Upper lobe of right lung (tissue), 1 donor: Measurements from ENCODE around the gene OR52B6. TPM values are rescaled to one million over a fixed set of nuclear protein-coding genes. Genes with fewer than 3 reads are reported as not detected.

ENCODE experiments used
- ATAC-seq: fragments of 200-7000 bp; cut with Tn5 transposase; one replicate; pipeline ENCODE4 v1.9.1; 2020; ENCODE audit warnings: mild to moderate bottlenecking, moderate library complexity
- DNase-seq: peaks from one replicate; pipeline ENCODE4 v3.0.0-alpha.2; 2020
- H3K27ac ChIP-seq: fragments of 200-600 bp; one replicate; pipeline ENCODE4 v1.8.0; 2022
- H3K27me3 ChIP-seq: fragments of 200-600 bp; one replicate; pipeline ENCODE4 v1.8.0; 2022; ENCODE audit warnings: mild to moderate bottlenecking
- H3K36me3 ChIP-seq: fragments of 200-600 bp; one replicate; pipeline ENCODE4 v1.8.0; 2022
- H3K4me1 ChIP-seq: fragments of 200-600 bp; one replicate; pipeline ENCODE4 v1.8.0; 2022
- H3K4me3 ChIP-seq: fragments of 200-600 bp; one replicate; pipeline ENCODE4 v1.8.0; 2022; ENCODE audit warnings: mild to moderate bottlenecking
- H3K9me3 ChIP-seq: fragments of 200-600 bp; one replicate; pipeline ENCODE4 v1.8.0; 2022
- CTCF ChIP-seq: fragments of 200-600 bp; IDR thresholded peaks from one replicate; pipeline ENCODE4 v1.8.0; 2022; ENCODE audit warnings: antibody characterized with exemption
- intact Hi-C: fragments of 100-400 bp; cut with DNase I; formaldehyde crosslinking; loops from one replicate; pipeline ENCODE4 v1.11.0; 2022
- total RNA-seq: library from RNA; stranded (reverse); fragmentation: NEBNext Ultra II Directional; extraction: Animal tissue kit (Norgen Biotek cat#: 25700); gene quantifications from one replicate; pipeline ENCODE4 v1.2.1, GENCODE V29; 2021
- donor health status: DM: no; HTN: yes; CAD: no; lungs with severe emphysema.

The OR52B6 gene
- total RNA-seq, 1 donor from 2014 or later = not detected

GRCh38 chr11:5556596-5557188 lies 24.0 kb upstream of the OR52B6 start:
- intact Hi-C loops = no loop called here
- DNase-seq (no peak), ATAC-seq (no peak)
- no peaks in the 10 kb centered on the region for H3K9me3 ChIP-seq
- no peaks in the 10 kb centered on the region for H3K27me3 ChIP-seq
- no peaks in the 10 kb centered on the region for H3K4me1 ChIP-seq
- no peaks in the 10 kb centered on the region for H3K36me3 ChIP-seq
- TF ChIP-seq CTCF = no peak
- no peak overlapping the region for H3K27ac ChIP-seq
- no peak overlapping the region for H3K4me3 ChIP-seq

- no peaks in the 10 kb centered on the region for H3K36me3 ChIP-seq
- H3K9me3 ChIP-seq = no peaks in the 10 kb centered on the region
- no peaks in the 10 kb centered on the region for H3K27me3 ChIP-seq
- TF ChIP-seq CTCF = no peak
- DNase-seq = no peak
- H3K4me3 ChIP-seq = no peak overlapping the region
- intact Hi-C loops = no loop called here
- ATAC-seq = no peak
- H3K4me1 ChIP-seq = no peaks in the 10 kb centered on the region
- H3K27ac ChIP-seq = no peak overlapping the region
Observed at GRCh38 chr11:5557751-5558150, 22.9 kb upstream of the OR52B6 start.

- TF ChIP-seq CTCF = no peak
- ATAC-seq = no peak
Observed at GRCh38 chr11:5564259-5565019, 16.2 kb upstream of the OR52B6 start.

GRCh38 chr11:5574654-5575053 lies 6.0 kb upstream of the OR52B6 start:
- H3K36me3 ChIP-seq = no peaks in the 10 kb centered on the region
- H3K4me1 ChIP-seq = no peaks in the 10 kb centered on the region
- DNase-seq = no peak
- H3K27ac ChIP-seq = no peak overlapping the region
- TF ChIP-seq CTCF = no peak
- no peak overlapping the region for H3K4me3 ChIP-seq
- no peaks in the 10 kb centered on the region for H3K9me3 ChIP-seq
- H3K27me3 ChIP-seq = no peaks in the 10 kb centered on the region
- intact Hi-C loops = no loop called here
- ATAC-seq = no peak

More at GRCh38 chr11:5564259-5565019, 16.2 kb upstream of the OR52B6 start:
- Histone ChIP-seq H3K27ac (no peak overlapping the region), H3K9me3 (no peaks in the 10 kb centered on the region), H3K4me3 (no peak overlapping the region), H3K27me3 (no peaks in the 10 kb centered on the region), H3K4me1 (no peaks in the 10 kb centered on the region), H3K36me3 (no peaks in the 10 kb centered on the region)
- DNase-seq = no peak
- intact Hi-C loops = no loop called here

GRCh38 chr11:5575152-5575551 lies 5.5 kb upstream of the OR52B6 start:
- Histone ChIP-seq H3K4me1 (no peaks in the 10 kb centered on the region), H3K4me3 (no peak overlapping the region), H3K27me3 (no peaks in the 10 kb centered on the region), H3K27ac (no peak overlapping the region), H3K9me3 (no peaks in the 10 kb centered on the region), H3K36me3 (no peaks in the 10 kb centered on the region)
- intact Hi-C loops = no loop called here
- no peak for TF ChIP-seq CTCF
- DNase-seq (no peak), ATAC-seq (no peak)
